ENCODE data around the gene DAP.

DNA sequence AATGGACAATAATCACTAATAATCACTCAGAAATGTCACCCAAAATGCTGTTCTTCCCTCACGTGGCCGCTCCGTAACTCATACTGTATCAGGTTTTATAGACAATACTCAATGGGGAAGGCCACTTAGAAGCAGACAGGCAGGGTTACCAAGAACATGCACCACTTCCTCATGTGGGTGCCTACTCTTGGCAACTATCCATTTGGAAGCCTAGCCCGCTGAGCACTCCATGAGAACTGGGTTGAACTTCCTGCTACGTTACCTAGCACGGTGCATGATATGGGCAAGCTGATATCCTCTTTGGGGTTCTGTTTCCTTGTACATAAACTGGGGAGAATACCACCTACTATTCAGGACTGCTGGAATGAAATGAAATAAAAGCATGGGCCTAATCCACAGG, 14.3 kb downstream of the DAP start:
- TF ChIP-seq YY1 (IDR thresholded peaks at IDR 0.05; ENCODE audit: insufficient read depth, insufficient read length) (no peak), ZNF274 (IDR thresholded peaks at IDR 0.05; ENCODE audit: low read depth, low read length) (no peak), SUZ12 (IDR thresholded peaks at IDR 0.05; ENCODE audit: extremely low read depth, insufficient read depth, insufficient read length) (no peak)

Measured in NT2/D1 (cell line).